OCI-LY3 (cell line): ENCODE data around the gene THOC6.

ENCODE experiments used
- H2AFZ ChIP-seq: fragments of 200-600, 300-600 bp; shearing (Covaris generic); 2 replicates; pipeline ENCODE4 v1.6.0; 2014; ENCODE audit warnings: antibody characterized with exemption, low read depth, low read length
- H3K27ac ChIP-seq: fragments of 200-600, 300-600 bp; sonication (generic); 2 replicates; pipeline ENCODE4 v1.5.1; 2014; ENCODE audit warnings: mild to moderate bottlenecking, low read length, moderate library complexity, mixed read lengths
- H3K27me3 ChIP-seq: fragments of 200-600, 300-600 bp; sonication (generic); 2 replicates; pipeline ENCODE4 v1.6.1; 2014; ENCODE audit warnings: low read depth, low read length, mixed read lengths
- H3K36me3 ChIP-seq: fragments of 200-600, 300-600 bp; sonication (generic); replicated peaks from 2 replicates; pipeline ENCODE3; 2014; ENCODE audit warnings: low read depth, low read length, mixed read lengths
- H3K4me1 ChIP-seq: fragments of 300-600, 200-600 bp; sonication (generic); 2 replicates; pipeline ENCODE4 v1.6.1; 2014; ENCODE audit warnings: low read length, mixed read lengths
- H3K4me2 ChIP-seq: fragments of 200-600, 300-600 bp; sonication (generic); 2 replicates; pipeline ENCODE4 v1.6.1; 2014; ENCODE audit warnings: low read length, mixed read lengths
- H3K4me3 ChIP-seq: fragments of 300-600, 200-600 bp; sonication (generic); 2 replicates; pipeline ENCODE4 v1.5.1; 2014; ENCODE audit warnings: antibody characterized with exemption, mild to moderate bottlenecking, low read length, moderate library complexity
- H3K79me2 ChIP-seq: fragments of 300-600, 200-600 bp; shearing (Covaris generic); 2 replicates; pipeline ENCODE4 v1.6.1; 2014; ENCODE audit warnings: mild to moderate bottlenecking, low read length, mixed read lengths
- H3K9ac ChIP-seq: fragments of 300-600, 200-600 bp; shearing (Covaris generic); 2 replicates; pipeline ENCODE4 v1.6.0; 2014; ENCODE audit warnings: mild to moderate bottlenecking, low read length, moderate library complexity
- H3K9me3 ChIP-seq: fragments of 200-600, 300-600 bp; shearing (Covaris generic); 2 replicates; pipeline ENCODE4 v1.6.1; 2014; ENCODE audit warnings: low read length, mixed read lengths; ENCODE audit not compliant: insufficient read depth
- H4K20me1 ChIP-seq: fragments of 200-600, 300-600 bp; sonication (generic); 2 replicates; pipeline ENCODE4 v1.6.1; 2016; ENCODE audit warnings: low read length, mixed read lengths; ENCODE audit not compliant: insufficient read depth
- CTCF ChIP-seq: fragments of 200-600, 300-600 bp; sonication (generic); IDR thresholded peaks from 2 replicates; pipeline ENCODE4 v1.5.1; 2014; ENCODE audit warnings: antibody characterized with exemption, low read length, low read depth
- EZH2phosphoT487 ChIP-seq: fragments of 200-600 bp; shearing (Covaris generic); IDR thresholded peaks from 2 replicates; pipeline ENCODE4 v1.6.1; 2018; ENCODE audit warnings: antibody characterized with exemption, mixed run types, low read depth

THOC6 gene

GRCh38 chr16:3013998-3014690 is 9.7 kb upstream of the THOC6 start:
- Histone ChIP-seq H3K4me2 (no peak overlapping the region), H2AFZ (no peak overlapping the region)

GRCh38 chr16:3014971-3015370 is 8.9 kb upstream of the THOC6 start:
- H3K4me1 ChIP-seq, result 0 out of 2 replicates have a peak, but pooled peaks cover 3% of the 10 kb centered on the region
- no peak overlapping the region for H3K4me2 ChIP-seq
- H3K9me3 ChIP-seq, result no peaks in the 10 kb centered on the region
- TF ChIP-seq EZH2phosphoT487 (no peak), CTCF (no peak)
- H3K4me3 ChIP-seq, result no peak overlapping the region
- H3K36me3 ChIP-seq, result no peaks in the 10 kb centered on the region
- no peaks in the 10 kb centered on the region for H3K79me2 ChIP-seq
- no peak overlapping the region for H3K9ac ChIP-seq
- peaks cover 7% of the 10 kb centered on the region; the same call in 1 of the 2 replicates for H3K27me3 ChIP-seq
- no peaks in the 10 kb centered on the region for H4K20me1 ChIP-seq
- no peak overlapping the region for H3K27ac ChIP-seq
- no peak overlapping the region for H2AFZ ChIP-seq

More at GRCh38 chr16:3013998-3014690, 9.7 kb upstream of the THOC6 start:
- Histone ChIP-seq H3K9me3 (no peaks in the 10 kb centered on the region), H3K9ac (no peak overlapping the region), H3K79me2 (no peaks in the 10 kb centered on the region), H4K20me1 (no peaks in the 10 kb centered on the region), H3K36me3 (no peaks in the 10 kb centered on the region), H3K4me3 (no peak overlapping the region), H3K27me3 (peaks cover 7% of the 10 kb centered on the region; the same call in 1 of the 2 replicates), H3K4me1 (no peaks in the 10 kb centered on the region), H3K27ac (no peak overlapping the region)
- no peak for TF ChIP-seq CTCF
- TF ChIP-seq EZH2phosphoT487, result no peak

GRCh38 chr16:3015865-3016521 is 7.8 kb upstream of the THOC6 start:
- TF ChIP-seq CTCF (no peak), EZH2phosphoT487 (no peak)
- H3K27ac ChIP-seq, result no peak overlapping the region
- H3K9ac ChIP-seq, result no peak overlapping the region
- H3K4me3 ChIP-seq, result no peak overlapping the region
- H3K9me3 ChIP-seq, result no peaks in the 10 kb centered on the region
- no peaks in the 10 kb centered on the region for H3K79me2 ChIP-seq
- H3K36me3 ChIP-seq, result no peaks in the 10 kb centered on the region
- no peaks in the 10 kb centered on the region for H4K20me1 ChIP-seq
- H3K27me3 ChIP-seq, result peaks cover 7% of the 10 kb centered on the region; the same call in 1 of the 2 replicates
- peaks cover 9% of the 10 kb centered on the region for H3K4me1 ChIP-seq
- no peak overlapping the region for H2AFZ ChIP-seq
- no peak overlapping the region for H3K4me2 ChIP-seq

- H3K27ac ChIP-seq, result no peak overlapping the region
- peaks cover 22% of the 10 kb centered on the region for H3K4me1 ChIP-seq
- H3K36me3 ChIP-seq, result no peaks in the 10 kb centered on the region
- no peak overlapping the region for H3K4me3 ChIP-seq
- no peaks in the 10 kb centered on the region for H3K9me3 ChIP-seq
- no peak for TF ChIP-seq CTCF
- TF ChIP-seq EZH2phosphoT487, result no peak
- H4K20me1 ChIP-seq, result no peaks in the 10 kb centered on the region
- no peaks in the 10 kb centered on the region for H3K79me2 ChIP-seq
- no peak overlapping the region for H2AFZ ChIP-seq
- H3K9ac ChIP-seq, result no peak overlapping the region
- H3K27me3 ChIP-seq, result no peaks in the 10 kb centered on the region
- H3K4me2 ChIP-seq, result no peak overlapping the region
Observed at GRCh38 chr16:3017344-3017743, 6.5 kb upstream of the THOC6 start.
